ENCODE measurements around the gene PDE6A. TPM values are rescaled to one million over a fixed set of nuclear protein-coding genes. Genes with fewer than 3 reads are reported as not detected.

Gene PDE6A
- total and polyA plus RNA-seq, 2 of the 13 experiments (the other 11 are each of a cell fraction or from before 2014, with no cell fraction given) = 0.01 TPM; not detected in 1

- intact Hi-C loops (cut with micrococcal nuclease; ENCODE audit: unreplicated experiment) (no loop called here), in situ Hi-C loops (cut with HindIII; ENCODE audit: extremely low pct_ligation_motif_present, low pct_unique_long_range_greater_than_20kb) (no loop called here)
- POLR2A ChIA-PET = no interaction called here
Measured at GRCh38 chr5:149904977-149905376, 39.6 kb downstream of the PDE6A start.

More at GRCh38 chr5:149904977-149905376, 39.6 kb downstream of the PDE6A start:
- no peak overlapping the region for H2AFZ ChIP-seq (ENCODE audit: low read length)
- FAIRE-seq = no peak
- H3K9ac ChIP-seq (ENCODE audit: insufficient read depth, low read depth, low read length) = no peak overlapping the region
- no peak overlapping the region for H3K4me3 ChIP-seq (replicated peaks in 1 of 3; ENCODE audit: insufficient read depth in 1 of 3, low read depth in 2 of 3, low read length in 3 of 3)
- no peak for DNase-seq (ENCODE audit: low spot score)
- CTCF ChIA-PET (ENCODE audit: low intra/inter-chr PET ratio, low total read pairs) = no interaction called here
- no peaks in the 10 kb centered on the region for H4K20me1 ChIP-seq (ENCODE audit: insufficient read depth, low read length)
- no peaks in the 10 kb centered on the region for H3K9me3 ChIP-seq (ENCODE audit: low read length)
- no peak overlapping the region for H3K27ac ChIP-seq (ENCODE audit: extremely low read length, insufficient read depth, low read length)
- no peak overlapping the region for H3K4me2 ChIP-seq (ENCODE audit: low read depth, low read length)
- H3K27me3 ChIP-seq (ENCODE audit: control insufficient read depth in 1 of 2, insufficient read depth in 2 of 2, low read length in 2 of 2) = no peaks in the 10 kb centered on the region
- no peaks in the 10 kb centered on the region for H3K79me2 ChIP-seq (ENCODE audit: insufficient read depth, low read length)
- no peak for ATAC-seq
- H3K4me1 ChIP-seq (ENCODE audit: insufficient read depth, low read length) = peaks cover 14% of the 10 kb centered on the region
- no peaks in the 10 kb centered on the region for H3K36me3 ChIP-seq (replicated peaks in 1 of 2; ENCODE audit: control insufficient read depth in 1 of 2, insufficient read depth in 2 of 2, low read length in 2 of 2)
- TF ChIP-seq KLF16 (CRISPR knock-in tag; IDR thresholded peaks at IDR 0.05) (no peak), ZNF251 (CRISPR knock-in tag; IDR thresholded peaks at IDR 0.05) (no peak), REL (CRISPR knock-in tag; conservative IDR thresholded peaks at IDR 0.05) (no peak), CHD2 (IDR thresholded peaks at IDR 0.05; ENCODE audit: low read depth, low read length) (no peak), GLI4 (CRISPR knock-in tag; IDR thresholded peaks at IDR 0.05; ENCODE audit: borderline replicate concordance) (no peak), SNAPC2 (CRISPR knock-in tag; IDR thresholded peaks at IDR 0.05) (no peak), ZBTB3 (CRISPR knock-in tag; IDR thresholded peaks at IDR 0.05; ENCODE audit: borderline replicate concordance, low read depth) (no peak), USF2 (IDR thresholded peaks at IDR 0.05; ENCODE audit: low read depth, low read length) (no peak), USF2 (CRISPR knock-in tag; IDR thresholded peaks at IDR 0.05; ENCODE audit: borderline replicate concordance) (no peak), GLMP (CRISPR knock-in tag; IDR thresholded peaks at IDR 0.05; ENCODE audit: borderline replicate concordance) (no peak), CSRNP2 (CRISPR knock-in tag; conservative IDR thresholded peaks at IDR 0.05; ENCODE audit: low read depth) (no peak)
- BruUV-seq (replicated peaks) = no TSS peak
